Stimulated activated CD8-positive, alpha-beta memory T cell treated with anti-CD3 and anti-CD28 coated beads, Interleukin-12 subunit alpha, Interleukin-12 subunit beta, amount 100 ng/mL, for 24 hours (primary cell): ENCODE results near the gene PTPRG.

Experiments
- DNase-seq: peaks from one replicate; pipeline ENCODE4 v3.0.0-alpha.2; 2020; ENCODE audit errors: extremely low read depth

Gene PTPRG

GRCh38 chr3:61928039-61928438 is 366.7 kb downstream of the PTPRG start:
- DNase-seq: no peak

- DNase-seq: no peak
Observed at GRCh38 chr3:61928776-61929314, 367.5 kb downstream of the PTPRG start.

GRCh38 chr3:61929617-61930016 is 368.2 kb downstream of the PTPRG start:
- DNase-seq: no peak

GRCh38 chr3:61932499-61932898 is 371.1 kb downstream of the PTPRG start:
- no peak for DNase-seq

- no peak for DNase-seq
Observed at GRCh38 chr3:61933798-61934504, 372.6 kb downstream of the PTPRG start.

GRCh38 chr3:61934505-61934871 is 373.1 kb downstream of the PTPRG start:
- DNase-seq: no peak

- DNase-seq: no peak
Observed at GRCh38 chr3:61935814-61936213, 374.4 kb downstream of the PTPRG start.

GRCh38 chr3:61936344-61936937 is 375.1 kb downstream of the PTPRG start:
- no peak for DNase-seq

GRCh38 chr3:61937477-61937876 is 376.1 kb downstream of the PTPRG start:
- DNase-seq: no peak

- DNase-seq: no peak
Observed at GRCh38 chr3:61938878-61939549, 377.6 kb downstream of the PTPRG start.

- no peak for DNase-seq
Observed at GRCh38 chr3:61940236-61940635, 378.9 kb downstream of the PTPRG start.

- DNase-seq: no peak
Observed at GRCh38 chr3:61943975-61944374, 382.6 kb downstream of the PTPRG start.

- DNase-seq: no peak
Observed at GRCh38 chr3:61944726-61945125, 383.4 kb downstream of the PTPRG start.

GRCh38 chr3:61945657-61946056 is 384.3 kb downstream of the PTPRG start:
- no peak for DNase-seq

GRCh38 chr3:61946570-61947324 is 385.4 kb downstream of the PTPRG start:
- no peak for DNase-seq

- no peak for DNase-seq
Observed at GRCh38 chr3:61947456-61947855, 386.1 kb downstream of the PTPRG start.

- no peak for DNase-seq
Observed at GRCh38 chr3:61948699-61949305, 387.4 kb downstream of the PTPRG start.

GRCh38 chr3:61954097-61954540 is 392.7 kb downstream of the PTPRG start:
- no peak for DNase-seq

- no peak for DNase-seq
Observed at GRCh38 chr3:61955483-61955882, 394.1 kb downstream of the PTPRG start.

- DNase-seq: no peak
Observed at GRCh38 chr3:61956236-61956635, 394.9 kb downstream of the PTPRG start.

- no peak for DNase-seq
Observed at GRCh38 chr3:61957259-61957658, 395.9 kb downstream of the PTPRG start.

GRCh38 chr3:61960976-61961375 is 399.6 kb downstream of the PTPRG start:
- DNase-seq: no peak
